T47D (cell line): ENCODE results near the gene ZNF107.
"Not testable (repeated sequence)": the region's sequence is repeated elsewhere in the genome, so short reads cannot be mapped to it uniquely, and the experiment has no call there.

Experiments used
- DNase-seq, 2 experiments: peaks; one replicate each; pipeline versions ENCODE4 v3.0.0 to v3.0.0-alpha.2; 2011 to 2012; ENCODE audit warnings: low read depth in 1 of 2, low spot score in 1 of 2
- JUND ChIP-seq: IDR thresholded peaks from 2 replicates; pipeline ENCODE4 v1.6.1; 2012; ENCODE audit warnings: low read depth
- in situ Hi-C: cut with HindIII; loops from 2 replicates; pipeline ENCODE4 v1.10.0; 2016; ENCODE audit warnings: low sequenced_read_pairs, low pct_unique_long_range_greater_than_20kb

Gene ZNF107

GRCh38 chr7:64655811-64656210 is 10.1 kb upstream of the ZNF107 start:
- no peak for DNase-seq
- no peak for TF ChIP-seq JUND
- in situ Hi-C loops, result no loop called here

DNA sequence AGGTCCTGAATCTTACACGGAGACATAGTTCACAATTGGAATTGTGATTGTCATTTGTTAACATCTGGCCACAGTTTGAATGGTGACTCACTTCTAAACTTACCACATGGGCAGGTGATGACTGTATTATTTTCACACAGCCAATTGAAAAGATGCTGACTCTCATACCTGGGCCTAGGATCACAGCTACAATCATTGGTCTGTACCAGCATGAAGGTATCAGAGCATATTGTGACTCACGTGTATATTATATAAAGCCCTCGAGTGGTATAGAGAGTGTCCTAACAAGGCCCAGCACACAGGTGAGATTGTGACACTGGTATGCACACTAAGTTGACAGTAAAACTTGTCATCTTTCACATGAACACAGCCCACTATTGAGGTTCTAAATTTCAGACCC is 9.4 kb upstream of the ZNF107 start:
- in situ Hi-C loops, result no loop called here
- DNase-seq, result no peak

GRCh38 chr7:64662091-64662490 is 3.8 kb upstream of the ZNF107 start:
- in situ Hi-C loops, DNase-seq: not testable (repeated sequence)

More for the DNA sequence above, 9.4 kb upstream of the ZNF107 start:
- TF ChIP-seq JUND, result no peak

GRCh38 chr7:64666663-64667050 is 724 bp downstream of the ZNF107 start:
- TF ChIP-seq JUND, result no peak
- DNase-seq, result no peak
- in situ Hi-C loops, result no loop called here

DNA sequence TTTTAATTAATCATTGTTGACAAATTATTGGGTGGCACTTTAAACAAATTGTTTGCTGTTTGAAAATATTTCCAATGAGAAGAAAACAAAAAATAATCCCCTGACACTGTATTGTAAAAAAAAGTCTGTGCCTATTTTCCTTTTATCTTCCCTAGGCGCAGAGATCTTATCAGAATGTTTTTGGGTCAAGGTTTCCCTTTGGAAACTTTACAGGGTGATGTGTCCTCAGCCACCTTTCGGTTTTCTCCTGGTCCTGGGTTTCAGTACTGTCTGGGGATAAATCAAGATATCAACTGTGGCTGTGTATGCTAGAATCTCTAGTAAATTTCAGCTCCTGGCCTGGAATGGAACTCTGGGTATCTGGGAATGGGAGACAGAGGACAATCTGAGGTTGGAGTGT is 1.4 kb downstream of the ZNF107 start:
- in situ Hi-C loops, result no loop called here
- DNase-seq, result no peak
- TF ChIP-seq JUND, result no peak

GRCh38 chr7:64672414-64672813 is 6.5 kb downstream of the ZNF107 start:
- in situ Hi-C loops, result no loop called here
- no peak for TF ChIP-seq JUND
- no peak for DNase-seq

- DNase-seq, result peak in 1 of 2 experiments; percentile 40
- in situ Hi-C loops, result no loop called here
- TF ChIP-seq JUND, result no peak
These were observed 19.2 kb downstream of the ZNF107 start for GRCh38 chr7:64685091-64685490.

DNA sequence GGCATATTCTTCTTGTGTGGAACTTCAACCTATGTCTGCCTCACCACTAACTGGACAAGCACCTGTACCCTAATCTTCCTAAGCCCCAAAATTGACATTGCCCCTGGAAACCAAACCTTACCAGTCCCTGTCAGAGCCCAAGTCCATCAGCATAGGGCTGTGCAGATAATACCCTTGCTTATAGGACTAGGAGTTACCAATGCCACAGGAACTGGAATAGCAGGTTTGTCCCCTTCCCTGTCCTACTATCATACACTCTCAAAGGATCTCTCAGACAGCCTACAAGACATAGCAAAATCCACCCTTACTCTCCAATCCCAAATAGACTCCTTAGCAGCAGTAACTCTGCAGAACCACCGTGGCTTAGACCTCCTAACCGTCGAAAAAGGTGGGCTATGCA is 19.8 kb downstream of the ZNF107 start:
- DNase-seq, result peak; percentile 32 to 90
- no peak for TF ChIP-seq JUND
- in situ Hi-C loops, result no loop called here

DNA sequence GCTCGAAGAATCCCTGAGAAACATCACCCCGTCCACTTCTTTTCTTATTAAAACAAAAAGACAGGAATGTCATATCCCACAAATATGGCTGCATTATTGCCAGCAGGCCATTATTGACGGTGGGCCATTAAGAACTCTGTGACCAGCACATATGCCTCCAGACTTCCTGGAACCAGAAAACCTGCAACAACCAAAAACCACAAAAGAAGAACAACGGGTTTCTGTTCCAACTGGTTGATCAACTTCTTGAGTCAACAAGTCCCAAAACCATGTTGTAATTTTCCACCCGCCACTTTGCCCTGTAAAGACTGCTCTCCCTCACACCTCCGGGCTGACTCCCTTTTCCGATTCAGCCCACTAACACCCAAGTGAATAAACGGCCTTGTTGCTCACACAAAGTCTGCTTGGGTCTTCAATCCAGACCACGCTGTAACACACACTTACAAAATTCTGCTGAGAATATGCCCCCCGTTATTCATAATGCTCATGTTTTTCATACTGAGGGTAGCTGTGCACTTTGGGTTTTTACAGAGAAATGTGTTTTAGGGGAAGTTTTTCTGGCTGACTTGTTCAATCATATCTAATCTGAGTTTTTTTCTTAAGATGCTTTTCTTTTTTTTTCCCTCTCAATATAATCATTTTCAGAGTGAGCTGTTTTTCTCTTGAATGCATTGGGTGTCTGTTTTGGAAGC is 20.7 kb downstream of the ZNF107 start:
- DNase-seq, result peak; percentile 39 to 98
- TF ChIP-seq JUND, result no peak
- in situ Hi-C loops, result no loop called here

DNA sequence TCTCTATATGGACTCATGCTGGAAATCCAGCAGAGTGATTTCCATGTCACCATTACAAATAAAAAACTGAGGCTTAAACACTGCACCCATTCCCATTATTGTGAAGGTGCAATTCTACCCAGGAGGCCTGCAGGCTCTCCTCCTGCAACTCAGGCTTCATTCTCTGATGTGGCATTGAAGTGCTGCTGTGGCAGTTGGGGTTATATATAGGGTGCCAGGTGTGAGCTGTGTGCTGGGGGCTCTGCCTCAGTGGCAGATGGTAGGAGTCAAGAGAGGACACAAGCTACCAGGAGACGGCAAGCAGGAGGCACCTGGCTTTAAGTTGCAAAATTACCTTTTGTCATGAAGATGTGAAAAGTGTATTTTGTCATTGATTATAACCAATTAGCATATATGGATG is 21.3 kb downstream of the ZNF107 start:
- in situ Hi-C loops, result no loop called here
- DNase-seq, result no peak
- no peak for TF ChIP-seq JUND

DNA sequence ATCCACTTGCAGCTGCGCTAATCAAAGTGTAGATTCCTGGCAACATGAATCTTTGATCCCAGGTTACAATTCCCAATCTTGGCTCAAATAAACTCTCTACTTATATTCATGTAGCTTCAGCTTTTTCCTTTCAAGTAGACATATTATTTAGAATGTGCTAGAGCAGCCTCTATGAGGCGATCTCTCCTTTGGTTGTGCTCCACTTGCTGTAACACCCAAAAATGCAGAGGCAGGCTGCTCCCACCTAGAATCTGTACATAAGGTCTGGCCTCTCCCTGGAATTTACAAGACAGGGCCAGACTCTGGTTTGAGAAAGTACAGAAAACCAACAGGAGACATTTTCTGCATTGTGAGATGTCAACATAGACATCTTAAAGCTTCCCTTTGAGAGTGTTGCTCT is 23.1 kb downstream of the ZNF107 start:
- peak in 1 of 2 experiments; percentile 44 for DNase-seq
- in situ Hi-C loops, result no loop called here
- no peak for TF ChIP-seq JUND

- in situ Hi-C loops, result no loop called here
These were observed 25.9 kb downstream of the ZNF107 start for GRCh38 chr7:64691831-64692230.

DNA sequence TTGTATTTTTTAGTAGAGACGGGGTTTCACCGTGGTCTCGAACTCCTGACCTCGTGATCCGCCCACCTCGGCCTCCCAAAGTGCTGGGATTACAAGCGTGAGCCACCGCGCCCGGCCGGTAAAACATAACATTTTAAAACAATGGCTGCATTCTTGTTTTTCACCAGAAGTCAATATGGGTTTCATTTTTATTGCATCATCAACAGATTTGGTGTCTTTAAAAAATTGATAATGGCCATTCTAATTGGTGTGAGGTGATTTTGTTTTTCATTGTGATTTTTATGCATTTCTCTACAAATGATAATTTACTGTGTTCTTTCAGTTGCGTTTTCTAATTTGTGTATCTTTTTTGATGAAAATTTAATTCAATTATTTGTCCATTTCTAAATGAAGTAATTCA is 31.9 kb downstream of the ZNF107 start:
- in situ Hi-C loops, DNase-seq: not testable (repeated sequence)

More at GRCh38 chr7:64691831-64692230, 25.9 kb downstream of the ZNF107 start:
- DNase-seq, result no peak
- TF ChIP-seq JUND, result no peak
